GM12891 (cell line): ENCODE results near the gene PRKCE.

Experiments used
- DNase-seq: peaks from one replicate; pipeline ENCODE4 v3.0.0; 2011; ENCODE audit warnings: low spot score; ENCODE audit not compliant: insufficient read length
- FAIRE-seq: peaks from 2 replicates; lab custom pipeline; 2011; peaks lifted over from hg19 to GRCh38; lab: Jason Lieb, UNC
- PAX5 ChIP-seq: IDR thresholded peaks from 2 replicates; pipeline ENCODE4 v1.6.1; 2011; ENCODE audit warnings: low read length, moderate library complexity, mild to moderate bottlenecking; ENCODE audit not compliant: insufficient read depth, severe bottlenecking
- POLR2A ChIP-seq: IDR thresholded peaks from 2 replicates; pipeline ENCODE4 v1.6.1; 2011; ENCODE audit warnings: low read depth, low read length, control low read depth
- POLR2AphosphoS5 ChIP-seq: IDR thresholded peaks from 2 replicates; pipeline ENCODE4 v1.6.1; 2011; ENCODE audit warnings: low read depth, low read length, control low read depth
- POU2F2 ChIP-seq: IDR thresholded peaks from 2 replicates; pipeline ENCODE4 v1.6.1; 2011; ENCODE audit warnings: low read depth, mild to moderate bottlenecking, control low read depth, low read length, moderate library complexity
- SPI1 ChIP-seq: IDR thresholded peaks from 2 replicates; pipeline ENCODE4 v1.6.1; 2011; ENCODE audit warnings: low read depth, low read length, control low read depth
- TAF1 ChIP-seq: IDR thresholded peaks from 2 replicates; pipeline ENCODE4 v1.6.1; 2011; ENCODE audit warnings: low read depth, low read length, control low read depth

Gene PRKCE

GRCh38 chr2:46188041-46188716 lies 536.7 kb downstream of the PRKCE start:
- no peak for DNase-seq
- TF ChIP-seq SPI1 (no peak), PAX5 (no peak), POLR2AphosphoS5 (no peak), POU2F2 (no peak), TAF1 (no peak), POLR2A (no peak)

GRCh38 chr2:46193356-46193755 lies 541.9 kb downstream of the PRKCE start:
- no peak for FAIRE-seq
- DNase-seq = no peak
- TF ChIP-seq POLR2A (no peak), POU2F2 (no peak), PAX5 (no peak), TAF1 (no peak), POLR2AphosphoS5 (no peak), SPI1 (no peak)

More at GRCh38 chr2:46188041-46188716, 536.7 kb downstream of the PRKCE start:
- peak; percentile 26 for FAIRE-seq

- FAIRE-seq (no peak), DNase-seq (no peak)
- TF ChIP-seq POLR2A (no peak), POLR2AphosphoS5 (no peak), SPI1 (no peak), PAX5 (no peak), TAF1 (no peak), POU2F2 (no peak)
Observed at GRCh38 chr2:46193855-46194254, 542.4 kb downstream of the PRKCE start.

GRCh38 chr2:46194856-46195255 lies 543.4 kb downstream of the PRKCE start:
- FAIRE-seq (no peak), DNase-seq (no peak)
- TF ChIP-seq PAX5 (no peak), TAF1 (no peak), POLR2A (no peak), SPI1 (no peak), POU2F2 (no peak), POLR2AphosphoS5 (no peak)

- FAIRE-seq = no peak
- TF ChIP-seq POU2F2 (no peak), POLR2A (no peak), POLR2AphosphoS5 (no peak), SPI1 (no peak), PAX5 (no peak), TAF1 (no peak)
- no peak for DNase-seq
Observed at GRCh38 chr2:46195819-46196218, 544.3 kb downstream of the PRKCE start.

- no peak for FAIRE-seq
- no peak for DNase-seq
- no peak for TF ChIP-seq POU2F2
- TF ChIP-seq PAX5 = no peak
- no peak for TF ChIP-seq SPI1
- no peak for TF ChIP-seq POLR2A
- no peak for TF ChIP-seq TAF1
- no peak for TF ChIP-seq POLR2AphosphoS5
Observed at GRCh38 chr2:46196871-46197462, 545.5 kb downstream of the PRKCE start.

- no peak for TF ChIP-seq SPI1
- TF ChIP-seq TAF1 = no peak
- TF ChIP-seq PAX5 = no peak
- TF ChIP-seq POLR2AphosphoS5 = no peak
- no peak for TF ChIP-seq POU2F2
- no peak for TF ChIP-seq POLR2A
- FAIRE-seq = no peak
Observed at GRCh38 chr2:46197672-46198071, 546.2 kb downstream of the PRKCE start.

GRCh38 chr2:46198164-46198883 lies 546.8 kb downstream of the PRKCE start:
- TF ChIP-seq PAX5 (no peak), POU2F2 (no peak), SPI1 (no peak), POLR2AphosphoS5 (no peak), TAF1 (no peak), POLR2A (no peak)
- DNase-seq (no peak), FAIRE-seq (no peak)

More at GRCh38 chr2:46197672-46198071, 546.2 kb downstream of the PRKCE start:
- DNase-seq = no peak

GRCh38 chr2:46198966-46199365 lies 547.5 kb downstream of the PRKCE start:
- DNase-seq (no peak), FAIRE-seq (no peak)
- TF ChIP-seq TAF1 (no peak), SPI1 (no peak), POLR2A (no peak), PAX5 (no peak), POLR2AphosphoS5 (no peak), POU2F2 (no peak)
